CD14-positive monocyte (primary cell): ENCODE data around the gene MACROH2A1. TPM values are rescaled to one million over a fixed set of nuclear protein-coding genes. Genes with fewer than 3 reads are reported as not detected.
A peak's percentile ranks its signal among the peaks of the same experiment; 100 is the strongest.

Experiments used
- DNase-seq, 3 donors: peaks; one replicate each; pipeline ENCODE4 v3.0.0-alpha.2; 2011 to 2022
- H2AFZ ChIP-seq: 2 replicates; pipeline ENCODE4 v1.6.0; 2012; ENCODE audit warnings: mild to moderate bottlenecking, low read depth, low read length, inconsistent platforms; ENCODE audit not compliant: insufficient read depth, poor library complexity, severe bottlenecking
- H3K27ac ChIP-seq, 2 donors: 1 replicate in 1 of 2; 2 replicates in 1 of 2; pipeline ENCODE4 v1.5.1; 2012 to 2013; ENCODE audit warnings: low read length in 2 of 2, control low read depth in 1 of 2, inconsistent platforms in 1 of 2, low read depth in 1 of 2, mild to moderate bottlenecking in 1 of 2
- H3K27me3 ChIP-seq, 2 donors: one replicate each; pipeline versions ENCODE4 v1.6.0 to v1.6.1; 2011 to 2013; ENCODE audit warnings: low read length in 2 of 2; ENCODE audit not compliant: control insufficient read depth in 2 of 2, insufficient read depth in 2 of 2
- H3K36me3 ChIP-seq, 2 donors: replicated peaks in 1 of 2; 1 replicate in 1 of 2; 2 replicates in 1 of 2; pipeline versions ENCODE4 v1.5.1 to v1.6.1; 2012 to 2013; ENCODE audit warnings: low read length in 2 of 2, control low read depth in 1 of 2, inconsistent platforms in 1 of 2, mild to moderate bottlenecking in 1 of 2; ENCODE audit not compliant: insufficient read depth in 2 of 2, control insufficient read depth in 1 of 2
- H3K4me1 ChIP-seq, 2 donors: 1 replicate in 1 of 2; 2 replicates in 1 of 2; pipeline versions ENCODE4 v1.5.1 to v1.6.1; 2012 to 2013; ENCODE audit warnings: low read length in 2 of 2, control low read depth in 1 of 2, inconsistent platforms in 1 of 2, mild to moderate bottlenecking in 1 of 2, moderate library complexity in 1 of 2; ENCODE audit not compliant: insufficient read depth in 2 of 2, control insufficient read depth in 1 of 2
- H3K4me2 ChIP-seq: replicated peaks from 2 replicates; pipeline ENCODE3; 2012; ENCODE audit warnings: low read length, moderate library complexity, mild to moderate bottlenecking; ENCODE audit not compliant: poor library complexity, severe bottlenecking; ENCODE audit errors: extremely low read depth
- H3K4me3 ChIP-seq, 3 experiments: fragments of 200-600 bp in 1 of 3; sonication (generic) in 1 of 3; replicated peaks in 1 of 3; 1 replicate in 2 of 3; 2 replicates in 1 of 3; pipeline ENCODE4 v1.5.1; 2011 to 2013; ENCODE audit warnings: low read length in 3 of 3, mild to moderate bottlenecking in 3 of 3, control low read depth in 2 of 3, low read depth in 2 of 3, inconsistent platforms in 1 of 3, moderate library complexity in 1 of 3
- H3K79me2 ChIP-seq: 2 replicates; pipeline ENCODE4 v1.6.0; 2012; ENCODE audit warnings: mild to moderate bottlenecking, control low read depth, inconsistent platforms, low read length, moderate library complexity; ENCODE audit not compliant: insufficient read depth
- H3K9ac ChIP-seq: 2 replicates; pipeline ENCODE4 v1.6.0; 2017; ENCODE audit warnings: low read length, mild to moderate bottlenecking; ENCODE audit not compliant: insufficient read depth, poor library complexity, severe bottlenecking
- H3K9me3 ChIP-seq, 2 donors: replicated peaks in 1 of 2; 1 replicate in 1 of 2; 2 replicates in 1 of 2; pipeline versions ENCODE4 v1.5.1 to v1.6.1; 2012 to 2013; ENCODE audit warnings: low read length in 2 of 2, control low read depth in 1 of 2; ENCODE audit not compliant: control insufficient read depth in 1 of 2, insufficient read depth in 1 of 2
- H4K20me1 ChIP-seq: 2 replicates; pipeline ENCODE4 v1.6.0; 2012; ENCODE audit warnings: mild to moderate bottlenecking, low read length, control low read depth, moderate library complexity; ENCODE audit not compliant: insufficient read depth
- H3K27ac Mint-ChIP-seq, 7 donors: one replicate each; pipeline ENCODE4 v1.8.0; 2020; ENCODE audit warnings: mild to moderate bottlenecking in 7 of 7, mixed read lengths in 7 of 7, moderate library complexity in 6 of 7, inconsistent platforms in 2 of 7
- H3K27me3 Mint-ChIP-seq, 3 donors: one replicate each; pipeline ENCODE4 v1.8.0; 2021 to 2022; ENCODE audit warnings: low read depth in 3 of 3, mild to moderate bottlenecking in 3 of 3, mixed read lengths in 3 of 3, moderate library complexity in 3 of 3, inconsistent platforms in 1 of 3
- H3K36me3 Mint-ChIP-seq, 2 donors: one replicate each; pipeline ENCODE4 v1.8.0; 2020; ENCODE audit warnings: mixed read lengths in 2 of 2, inconsistent platforms in 1 of 2, mild to moderate bottlenecking in 1 of 2
- H3K4me1 Mint-ChIP-seq: one replicate; pipeline ENCODE4 v1.8.0; 2020; ENCODE audit warnings: mild to moderate bottlenecking, mixed read lengths
- H3K4me3 Mint-ChIP-seq, 2 donors: one replicate each; pipeline ENCODE4 v1.8.0; 2020; ENCODE audit warnings: mild to moderate bottlenecking in 2 of 2, mixed read lengths in 2 of 2, moderate library complexity in 1 of 2
- H3K9me3 Mint-ChIP-seq, 7 donors: one replicate each; pipeline ENCODE4 v1.8.0; 2020 to 2022; ENCODE audit warnings: mixed read lengths in 7 of 7, mild to moderate bottlenecking in 6 of 7, moderate library complexity in 6 of 7, inconsistent platforms in 2 of 7
- WGBS: methylation state at CpG from one replicate; pipeline ENCODE4 v1.1.5; 2013; ENCODE audit warnings: missing lambda C conversion rate; ENCODE audit not compliant: insufficient coverage; 5-methylcytosine and 5-hydroxymethylcytosine counted together
- intact Hi-C, 2 donors: fragments of 100-400 bp; cut with micrococcal nuclease; formaldehyde crosslinking; loops; one replicate each; pipeline versions ENCODE4 v1.15.0 to v1.15.1; 2023
- polyA plus RNA-seq, 3 donors: library from polyadenylated mRNA; depleted of rRNA in 1 of 3; unstranded in 2 of 3; stranded (reverse) in 1 of 3; fragments of 300-500 nt in 2 of 3; fragments of >200 nt in 1 of 3; fragmentation: Illumina TruSeq in 2 of 3; gene quantifications; 1 replicate in 2 of 3; 2 replicates in 1 of 3; pipeline ENCODE4 v1.2.3, GENCODE V29; 2012 to 2021
- TF ChIP-seq, protein P1 (sequence below): fragments of 200-600 bp; IDR thresholded peaks from one replicate; pipeline ENCODE4 v1.8.0; 2022; ENCODE audit warnings: antibody characterized with exemption, mild to moderate bottlenecking

The MACROH2A1 gene
- polyA plus RNA-seq, 3 donors, result 352 to 443 (median 440) TPM

DNA sequence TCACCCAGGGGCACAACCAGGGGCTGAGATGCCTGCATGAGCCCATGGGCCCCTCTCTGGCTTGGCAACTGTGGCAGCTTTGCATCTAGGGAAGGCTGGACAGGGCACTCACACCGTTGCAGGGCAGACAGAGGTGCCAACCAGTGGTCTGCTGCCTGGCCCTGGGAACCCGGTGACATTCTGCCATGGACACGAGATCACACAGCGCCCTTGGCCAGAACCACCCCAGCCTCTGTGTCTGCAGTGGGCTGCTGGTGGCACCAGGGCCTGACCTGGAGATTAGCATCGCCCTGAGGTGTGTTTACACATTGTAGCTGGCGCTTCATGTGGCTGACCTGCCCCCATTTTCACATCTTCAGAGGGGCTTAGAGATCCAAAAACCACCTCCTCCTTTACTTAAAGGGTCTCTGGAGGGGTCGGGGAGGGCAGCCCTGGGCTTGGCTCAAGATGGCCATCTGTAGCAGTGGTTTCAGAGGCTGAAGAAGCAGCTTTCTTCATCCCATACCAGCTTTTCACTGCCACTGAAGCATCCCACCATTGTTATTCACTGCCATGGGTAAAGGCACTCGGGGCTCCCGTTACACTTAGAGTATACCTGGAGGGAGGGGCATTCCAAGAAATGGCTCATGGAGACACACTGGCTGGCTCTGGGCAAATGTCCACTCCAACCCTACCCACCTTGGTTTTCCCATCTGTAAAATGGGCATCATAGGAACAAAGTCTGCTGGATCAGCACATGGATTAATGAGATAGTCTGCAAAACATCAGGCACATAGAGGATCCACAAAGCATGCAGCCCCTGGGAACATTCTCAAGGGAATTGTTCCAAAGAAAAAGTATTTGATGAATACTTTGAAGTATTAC is 36.7 kb upstream of the MACROH2A1 start:
- H3K4me3 Mint-ChIP-seq, result no peak overlapping the region
- intact Hi-C loops, result loop anchor here in 1 of 2 donors (5.0 kb wide), 1 partner anchor 38 kb away; the partner anchor contains the start of gene MACROH2A1
- Histone ChIP-seq H4K20me1 (no peaks in the 10 kb centered on the region), H3K4me2 (no peak overlapping the region), H3K9me3 (no peaks in the 10 kb centered on the region), H3K27me3 (no peaks in the 10 kb centered on the region), H3K4me3 (no peak overlapping the region), H3K27ac (peak overlapping the region; percentile 84), H3K36me3 (no peaks in the 10 kb centered on the region), H3K9ac (no peak overlapping the region), H2AFZ (no peak overlapping the region), H3K4me1 (peaks cover 88 to 90% of the 10 kb centered on the region in 2 donors), H3K79me2 (peaks cover 36% of the 10 kb centered on the region)
- peaks cover 86% of the 10 kb centered on the region for H3K4me1 Mint-ChIP-seq
- WGBS, result 92% methylated on average over 7 of the region's 9 CpGs
- H3K27me3 Mint-ChIP-seq, result no peaks in the 10 kb centered on the region
- peaks cover 0 to 2% (median 0%) of the 10 kb centered on the region in 7 donors for H3K9me3 Mint-ChIP-seq
- H3K27ac Mint-ChIP-seq, result peak overlapping the region in 6 of 7 donors; percentile 3 to 94 (median 44)
- H3K36me3 Mint-ChIP-seq, result no peaks in the 10 kb centered on the region
- peak in 1 of 3 donors; percentile 3 for DNase-seq
- TF ChIP-seq, protein P1, sequence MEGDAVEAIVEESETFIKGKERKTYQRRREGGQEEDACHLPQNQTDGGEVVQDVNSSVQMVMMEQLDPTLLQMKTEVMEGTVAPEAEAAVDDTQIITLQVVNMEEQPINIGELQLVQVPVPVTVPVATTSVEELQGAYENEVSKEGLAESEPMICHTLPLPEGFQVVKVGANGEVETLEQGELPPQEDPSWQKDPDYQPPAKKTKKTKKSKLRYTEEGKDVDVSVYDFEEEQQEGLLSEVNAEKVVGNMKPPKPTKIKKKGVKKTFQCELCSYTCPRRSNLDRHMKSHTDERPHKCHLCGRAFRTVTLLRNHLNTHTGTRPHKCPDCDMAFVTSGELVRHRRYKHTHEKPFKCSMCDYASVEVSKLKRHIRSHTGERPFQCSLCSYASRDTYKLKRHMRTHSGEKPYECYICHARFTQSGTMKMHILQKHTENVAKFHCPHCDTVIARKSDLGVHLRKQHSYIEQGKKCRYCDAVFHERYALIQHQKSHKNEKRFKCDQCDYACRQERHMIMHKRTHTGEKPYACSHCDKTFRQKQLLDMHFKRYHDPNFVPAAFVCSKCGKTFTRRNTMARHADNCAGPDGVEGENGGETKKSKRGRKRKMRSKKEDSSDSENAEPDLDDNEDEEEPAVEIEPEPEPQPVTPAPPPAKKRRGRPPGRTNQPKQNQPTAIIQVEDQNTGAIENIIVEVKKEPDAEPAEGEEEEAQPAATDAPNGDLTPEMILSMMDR, result no peak

DNA sequence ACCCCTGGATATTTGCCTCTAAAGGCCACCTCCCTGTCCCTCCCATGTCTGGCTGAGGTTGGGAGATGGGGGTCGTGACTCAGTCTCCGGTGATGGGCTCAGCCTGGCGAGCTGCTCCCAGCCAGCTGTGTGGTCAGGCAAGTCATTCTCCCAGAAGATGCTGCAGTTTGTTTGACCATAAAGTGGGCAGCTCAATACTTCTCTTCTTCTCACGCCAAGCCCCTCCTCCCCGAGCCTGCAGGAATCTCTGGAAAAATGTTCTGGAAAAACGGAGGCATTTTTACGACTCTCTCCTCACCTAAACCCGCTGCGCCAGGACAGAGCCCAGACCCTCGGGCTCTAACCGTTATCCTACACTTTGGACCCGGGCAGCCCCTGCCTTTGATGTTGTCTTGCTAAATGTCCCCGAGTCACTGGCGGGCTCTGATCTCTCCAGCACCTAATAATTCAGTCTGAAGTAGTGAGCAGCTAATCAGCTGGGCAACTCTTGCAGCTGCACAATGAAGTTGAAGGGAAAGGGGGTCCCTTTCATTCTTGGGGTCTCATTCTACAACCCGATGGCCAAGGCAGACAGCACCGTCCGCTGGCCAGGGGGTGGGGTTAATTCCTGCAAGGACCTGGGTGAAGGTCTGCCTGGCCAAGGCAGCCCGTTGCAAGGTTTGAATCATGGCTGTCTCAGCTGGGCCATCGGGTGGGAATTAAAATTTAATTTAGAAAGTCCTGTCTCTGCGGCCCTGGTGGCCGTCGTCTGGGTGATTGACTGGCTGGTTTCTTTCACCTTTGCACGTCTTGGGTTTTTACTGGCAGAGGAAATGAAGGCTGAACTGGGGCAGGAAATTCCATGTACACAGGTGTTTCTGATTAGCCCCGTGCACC is 35.8 kb upstream of the MACROH2A1 start:
- H3K27me3 ChIP-seq, result no peaks in the 10 kb centered on the region
- H3K4me1 Mint-ChIP-seq, result peaks cover 93% of the 10 kb centered on the region
- H3K4me3 Mint-ChIP-seq, result peak overlapping the region in 1 of 2 donors; percentile 44
- H3K4me3 ChIP-seq, result peak overlapping the region in 1 of 3 experiments; percentile 57
- 74% methylated on average over 20 of the region's 24 CpGs for WGBS
- peak overlapping the region; percentile 46 for H2AFZ ChIP-seq
- peaks cover 0 to 4% (median 0%) of the 10 kb centered on the region in 7 donors for H3K9me3 Mint-ChIP-seq
- TF ChIP-seq, protein P1, result no peak
- H3K9ac ChIP-seq, result no peak overlapping the region
- no peaks in the 10 kb centered on the region for H3K36me3 ChIP-seq
- H3K79me2 ChIP-seq, result peaks cover 33% of the 10 kb centered on the region
- peak overlapping the region; percentile 84 for H3K27ac ChIP-seq
- intact Hi-C loops, result loop anchor here (5.0 kb wide), 1 partner anchor 38 kb away; the partner anchor contains the start of gene MACROH2A1 (in 2 of the 2)
- no peak for DNase-seq
- peaks cover 90 to 96% of the 10 kb centered on the region in 2 donors for H3K4me1 ChIP-seq
- H3K27ac Mint-ChIP-seq, result peak overlapping the region; percentile 87 to 96 (median 91)
- H4K20me1 ChIP-seq, result no peaks in the 10 kb centered on the region
- no peaks in the 10 kb centered on the region for H3K27me3 Mint-ChIP-seq
- peak overlapping the region; percentile 66 for H3K4me2 ChIP-seq
- H3K9me3 ChIP-seq, result no peaks in the 10 kb centered on the region
- no peaks in the 10 kb centered on the region for H3K36me3 Mint-ChIP-seq
